Peyer's patch (tissue), 4 donors: Measurements from ENCODE around the gene ZBTB7A. TPM values are rescaled to one million over a fixed set of nuclear protein-coding genes. Genes with fewer than 3 reads are reported as not detected.

Source experiments
- DNase-seq, 3 donors: peaks; one replicate each; pipeline ENCODE4 v3.0.0-alpha.2; 2017 to 2019
- H3K27ac ChIP-seq, 4 donors: fragments of 200-600 bp; sonication (generic); one replicate each; pipeline ENCODE4 v1.5.1; 2016 to 2019
- H3K27me3 ChIP-seq, 2 donors: fragments of 200-600 bp; sonication (generic); one replicate each; pipeline ENCODE4 v1.5.1; 2019
- H3K36me3 ChIP-seq, 3 donors: fragments of 200-600 bp; sonication (generic); one replicate each; pipeline ENCODE4 v1.5.1; 2016 to 2019
- H3K4me1 ChIP-seq, 4 donors: fragments of 200-600 bp; sonication (generic); one replicate each; pipeline ENCODE4 v1.5.1; 2016 to 2019
- H3K4me3 ChIP-seq, 4 donors: fragments of 200-600 bp; sonication (generic); 1 replicate in 3 of 4; 2 replicates in 1 of 4; pipeline ENCODE4 v1.5.1; 2016 to 2019; ENCODE audit warnings: mild to moderate bottlenecking in 1 of 4
- H3K9me3 ChIP-seq, 4 donors: fragments of 200-600 bp; sonication (generic); one replicate each; pipeline ENCODE4 v1.5.1; 2016 to 2019; ENCODE audit warnings: mild to moderate bottlenecking in 1 of 4
- CTCF ChIP-seq, 6 experiments: fragments of 450-650 bp in 4 of 6; fragments of 200-600 bp in 2 of 6; sonication (generic) in 1 of 6; IDR thresholded peaks; one replicate each; pipeline ENCODE4 v1.5.1; 2017 to 2019; ENCODE audit warnings: antibody characterized with exemption in 6 of 6, mild to moderate bottlenecking in 3 of 6, moderate library complexity in 1 of 6
- POLR2A ChIP-seq, 2 donors: fragments of 450-650 bp; IDR thresholded peaks; one replicate each; pipeline ENCODE4 v1.5.1; 2017; ENCODE audit warnings: antibody characterized with exemption in 2 of 2, mild to moderate bottlenecking in 2 of 2, moderate library complexity in 2 of 2
- total RNA-seq, 4 donors: library from RNA; depleted of rRNA; stranded (reverse); fragments of >200 nt; gene quantifications; one replicate each; pipeline ENCODE4 v1.1.0, GENCODE V29; 2016

Gene ZBTB7A
- total RNA-seq, 4 donors from 2014 or later = 74.3 to 149 (median 96.1) TPM

- Histone ChIP-seq H3K4me3 (no peak overlapping the region), H3K4me1 (peaks cover 0 to 17% (median 0%) of the 10 kb centered on the region in 4 donors), H3K27ac (peak overlapping the region in 3 of 4 donors; percentile 43 to 91 (median 82)), H3K27me3 (no peaks in the 10 kb centered on the region), H3K36me3 (peaks cover 0 to 77% (median 0%) of the 10 kb centered on the region in 3 donors), H3K9me3 (no peaks in the 10 kb centered on the region)
- DNase-seq = peak in 2 of 3 donors; percentile 84 to 89
- TF ChIP-seq CTCF (IDR thresholded peaks at IDR 0.05) (no peak), POLR2A (IDR thresholded peaks at IDR 0.05) (peak in 1 of 2 donors; percentile 32)
Observed at GRCh38 chr19:4096049-4096892, 29.6 kb upstream of the ZBTB7A start.

- Histone ChIP-seq H3K9me3 (no peaks in the 10 kb centered on the region), H3K4me1 (peaks cover 0 to 17% (median 0%) of the 10 kb centered on the region in 4 donors), H3K27me3 (no peaks in the 10 kb centered on the region), H3K27ac (peak overlapping the region in 3 of 4 donors; percentile 43 to 91 (median 82)), H3K4me3 (no peak overlapping the region), H3K36me3 (peaks cover 0 to 77% (median 0%) of the 10 kb centered on the region in 3 donors)
- no peak for TF ChIP-seq POLR2A (IDR thresholded peaks at IDR 0.05)
- no peak for TF ChIP-seq CTCF (IDR thresholded peaks at IDR 0.05)
- no peak for DNase-seq
Observed at GRCh38 chr19:4095488-4095844, 28.8 kb upstream of the ZBTB7A start.

GRCh38 chr19:4094761-4095487, 28.2 kb upstream of the ZBTB7A start:
- H3K27ac ChIP-seq = peak overlapping the region in 2 of 4 donors; percentile 82 to 91
- H3K36me3 ChIP-seq = peaks cover 0 to 78% (median 0%) of the 10 kb centered on the region in 3 donors
- no peaks in the 10 kb centered on the region for H3K27me3 ChIP-seq
- no peak overlapping the region for H3K4me3 ChIP-seq
- TF ChIP-seq POLR2A (IDR thresholded peaks at IDR 0.05) = no peak
- no peak for TF ChIP-seq CTCF (IDR thresholded peaks at IDR 0.05)
- H3K9me3 ChIP-seq = no peaks in the 10 kb centered on the region
- peak in 1 of 3 donors; percentile 84 for DNase-seq
- peaks cover 0 to 17% (median 1%) of the 10 kb centered on the region in 4 donors for H3K4me1 ChIP-seq

- H3K27me3 ChIP-seq = no peaks in the 10 kb centered on the region
- H3K27ac ChIP-seq = no peak overlapping the region
- no peak for TF ChIP-seq CTCF (IDR thresholded peaks at IDR 0.05)
- TF ChIP-seq POLR2A (IDR thresholded peaks at IDR 0.05) = no peak
- H3K9me3 ChIP-seq = no peaks in the 10 kb centered on the region
- no peak overlapping the region for H3K4me3 ChIP-seq
- DNase-seq = no peak
- H3K4me1 ChIP-seq = peaks cover 0 to 17% (median 2%) of the 10 kb centered on the region in 4 donors
- H3K36me3 ChIP-seq = peaks cover 0 to 78% (median 0%) of the 10 kb centered on the region in 3 donors
Observed at GRCh38 chr19:4094291-4094690, 27.6 kb upstream of the ZBTB7A start.

GRCh38 chr19:4093643-4094175, 27.0 kb upstream of the ZBTB7A start:
- DNase-seq = no peak
- no peak overlapping the region for H3K4me3 ChIP-seq
- no peak for TF ChIP-seq CTCF (IDR thresholded peaks at IDR 0.05)
- no peak for TF ChIP-seq POLR2A (IDR thresholded peaks at IDR 0.05)
- no peaks in the 10 kb centered on the region for H3K9me3 ChIP-seq
- no peaks in the 10 kb centered on the region for H3K27me3 ChIP-seq
- H3K27ac ChIP-seq = no peak overlapping the region
- peaks cover 0 to 73% (median 0%) of the 10 kb centered on the region in 3 donors for H3K36me3 ChIP-seq
- peaks cover 0 to 17% (median 2%) of the 10 kb centered on the region in 4 donors for H3K4me1 ChIP-seq
